Measurements from ENCODE around the gene LARP4B. TPM values are rescaled to one million over a fixed set of nuclear protein-coding genes. Genes with fewer than 3 reads are reported as not detected.

Gene LARP4B
- total and polyA plus RNA-seq, 2 of the 13 experiments (the other 11 are each of a cell fraction or from before 2014, with no cell fraction given) = 19.5 to 30.2 TPM

DNA sequence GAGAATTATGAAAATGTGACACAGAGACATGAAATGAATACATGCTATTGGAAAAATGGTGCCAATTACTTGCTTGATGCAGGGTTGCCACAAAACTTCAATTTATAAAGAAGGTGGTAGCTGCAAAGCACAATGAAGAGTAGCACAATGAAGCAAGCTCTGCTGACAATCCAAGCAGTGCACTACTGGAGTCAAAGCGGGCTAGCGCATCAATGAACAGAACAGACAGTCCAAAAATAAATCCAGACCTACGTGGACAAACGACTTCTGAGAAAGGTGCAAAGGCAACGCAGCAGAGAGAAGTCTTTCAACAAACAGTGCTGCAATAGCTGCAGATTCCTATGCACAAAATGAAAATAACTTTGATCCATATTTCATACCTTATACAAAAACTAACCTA lies 75.8 kb downstream of the LARP4B start:
- peaks cover 9 to 70% of the 10 kb centered on the region in 2 experiments for H3K36me3 ChIP-seq (replicated peaks in 1 of 2; ENCODE audit: control insufficient read depth in 1 of 2, insufficient read depth in 2 of 2, low read length in 2 of 2)
- in situ Hi-C loops (cut with HindIII; ENCODE audit: extremely low pct_ligation_motif_present, low pct_unique_long_range_greater_than_20kb) (no loop called here), intact Hi-C loops (cut with micrococcal nuclease; ENCODE audit: unreplicated experiment) (no loop called here)
- peaks cover 12% of the 10 kb centered on the region for H3K4me1 ChIP-seq (ENCODE audit: insufficient read depth, low read length)
- ATAC-seq (no peak), DNase-seq (ENCODE audit: low spot score) (no peak), FAIRE-seq (no peak)
- no peak overlapping the region for H3K9ac ChIP-seq (ENCODE audit: insufficient read depth, low read depth, low read length)
- H3K4me3 ChIP-seq (replicated peaks in 1 of 3; ENCODE audit: insufficient read depth in 1 of 3, low read depth in 2 of 3, low read length in 3 of 3) = no peak overlapping the region
- H3K27ac ChIP-seq (ENCODE audit: extremely low read length, insufficient read depth, low read length) = no peak overlapping the region
- ChIA-PET CTCF (ENCODE audit: low intra/inter-chr PET ratio, low total read pairs) (no interaction called here), POLR2A (no interaction called here)
- H2AFZ ChIP-seq (ENCODE audit: low read length) = no peak overlapping the region
- H4K20me1 ChIP-seq (ENCODE audit: insufficient read depth, low read length) = no peaks in the 10 kb centered on the region; the same call in 1 of the 2 replicates
- H3K9me3 ChIP-seq (ENCODE audit: low read length) = no peaks in the 10 kb centered on the region
- BruUV-seq (replicated peaks) = no TSS peak
- no peak for TF ChIP-seq MAF1 (CRISPR knock-in tag; IDR thresholded peaks at IDR 0.05; ENCODE audit: borderline replicate concordance)
- no peak for TF ChIP-seq HNF4G (IDR thresholded peaks at IDR 0.05; ENCODE audit: borderline replicate concordance, low read depth, low read length)
- no peak for TF ChIP-seq HNF4G (CRISPR knock-in tag; IDR thresholded peaks at IDR 0.05; ENCODE audit: borderline replicate concordance, low read depth)
- TF ChIP-seq GZF1 (CRISPR knock-in tag; IDR thresholded peaks at IDR 0.05) = no peak
- no peak for TF ChIP-seq ZNF207 (IDR thresholded peaks at IDR 0.05; ENCODE audit: borderline replicate concordance)
- no peak for TF ChIP-seq IRF1 (CRISPR knock-in tag; IDR thresholded peaks at IDR 0.05; ENCODE audit: low read depth)
- TF ChIP-seq ZNF850 (CRISPR knock-in tag; conservative IDR thresholded peaks at IDR 0.05) = no peak
- no peak for TF ChIP-seq ZNF337 (CRISPR knock-in tag; IDR thresholded peaks at IDR 0.05; ENCODE audit: borderline replicate concordance, low read depth)
- TF ChIP-seq MBNL3 (CRISPR knock-in tag; conservative IDR thresholded peaks at IDR 0.05) = no peak
- no peak for TF ChIP-seq HBP1 (CRISPR knock-in tag; IDR thresholded peaks at IDR 0.05; ENCODE audit: low read depth)
- TF ChIP-seq NBN (conservative IDR thresholded peaks at IDR 0.05) = no peak
- TF ChIP-seq MIER3 (CRISPR knock-in tag; IDR thresholded peaks at IDR 0.05; ENCODE audit: borderline replicate concordance) = no peak
- TF ChIP-seq ZNF138 (CRISPR knock-in tag; IDR thresholded peaks at IDR 0.05; ENCODE audit: low read depth) = no peak
- no peak for TF ChIP-seq BRCA1 (CRISPR knock-in tag; IDR thresholded peaks at IDR 0.05)
- no peak for TF ChIP-seq ZBTB10 (CRISPR knock-in tag; IDR thresholded peaks at IDR 0.05; ENCODE audit: borderline replicate concordance)
- TF ChIP-seq POLR2AphosphoS5 (IDR thresholded peaks at IDR 0.05; ENCODE audit: low read depth, low read length) = no peak
- TF ChIP-seq TMF1 (CRISPR knock-in tag; IDR thresholded peaks at IDR 0.05; ENCODE audit: low read depth) = no peak
- no peak for TF ChIP-seq SIX1 (CRISPR knock-in tag; IDR thresholded peaks at IDR 0.05; ENCODE audit: borderline replicate concordance)
- TF ChIP-seq ZNF713 (CRISPR knock-in tag; IDR thresholded peaks at IDR 0.05) = no peak
- no peak for TF ChIP-seq ZNF414 (CRISPR knock-in tag; IDR thresholded peaks at IDR 0.05)
- H3K79me2 ChIP-seq (ENCODE audit: insufficient read depth, low read length) = peaks cover 21% of the 10 kb centered on the region
- 98% methylated on average over 5 of the region's 5 CpGs for WGBS (ENCODE audit: low lambda C conversion rate)
- no peaks in the 10 kb centered on the region for H3K27me3 ChIP-seq (ENCODE audit: control insufficient read depth in 1 of 2, insufficient read depth in 2 of 2, low read length in 2 of 2)
- H3K4me2 ChIP-seq (ENCODE audit: low read depth, low read length) = no peak overlapping the region
